HEK293 (cell line): ENCODE measurements around the gene CEBPE.

Source experiments
- CTCF ChIA-PET: fragments of 350-600 bp; formaldehyde crosslinking; extraction: SDS; loops from one replicate; lab custom pipeline; 2021; ENCODE audit warnings: antibody characterized with exemption; lab: Yijun Ruan, JAX
- POLR2A ChIA-PET: fragments of 300-600 bp; formaldehyde crosslinking; extraction: SDS; loops from one replicate; lab custom pipeline; 2020; ENCODE audit warnings: antibody characterized with exemption, inconsistent platforms; lab: Yijun Ruan, JAX
- H3K27ac ChIP-seq: fragments of 200-500 bp; sonication (Bioruptor generic); 2 replicates; pipeline ENCODE4 v1.5.1; 2014; ENCODE audit warnings: low read depth, low read length, control low read depth, inconsistent platforms; ENCODE audit errors: extremely low read depth
- H3K36me3 ChIP-seq, 2 experiments: fragments of 200-500 bp in 1 of 2; sonication (Bioruptor generic) in 1 of 2; 1 replicate in 1 of 2; 2 replicates in 1 of 2; pipeline ENCODE4 v1.5.1; 2014 to 2017; ENCODE audit warnings: inconsistent platforms in 2 of 2, low read length in 2 of 2; ENCODE audit not compliant: control insufficient read depth in 2 of 2, insufficient read depth in 1 of 2
- H3K4me1 ChIP-seq: fragments of 200-500 bp; sonication (Bioruptor generic); 2 replicates; pipeline ENCODE4 v1.5.1; 2014; ENCODE audit warnings: mild to moderate bottlenecking, low read length, inconsistent platforms; ENCODE audit not compliant: control insufficient read depth, insufficient read depth
- H3K4me3 ChIP-seq: 2 replicates; pipeline ENCODE4 v1.5.1; 2011; ENCODE audit warnings: low read depth, mild to moderate bottlenecking, control low read depth, low read length, moderate library complexity
- H3K9me3 ChIP-seq: fragments of 200-500 bp; sonication (Bioruptor generic); 2 replicates; pipeline ENCODE4 v1.5.1; 2014; ENCODE audit warnings: low read depth, low read length, inconsistent platforms; ENCODE audit not compliant: control insufficient read depth, insufficient read depth
- EGR2 ChIP-seq: fragments of 450-650 bp; formaldehyde crosslinking; IDR thresholded peaks from 2 replicates; pipeline ENCODE4 v1.5.1; 2016; ENCODE audit warnings: low read depth, missing biosample characterization, missing genetic modification characterization
- GLIS2 ChIP-seq: fragments of 450-650 bp; formaldehyde crosslinking; IDR thresholded peaks from 2 replicates; pipeline ENCODE4 v1.5.1; 2016; ENCODE audit warnings: missing biosample characterization, missing genetic modification characterization
- KLF10 ChIP-seq: fragments of 450-650 bp; IDR thresholded peaks from 2 replicates; pipeline ENCODE4 v1.5.1; 2018; ENCODE audit warnings: missing biosample characterization, mild to moderate bottlenecking, missing genetic modification characterization
- PRDM1 ChIP-seq: fragments of 450-650 bp; formaldehyde crosslinking; IDR thresholded peaks from 2 replicates; pipeline ENCODE4; 2016; ENCODE audit warnings: missing biosample characterization, missing genetic modification characterization
- SCRT1 ChIP-seq: fragments of 450-650 bp; formaldehyde crosslinking; IDR thresholded peaks from 2 replicates; pipeline ENCODE4 v1.5.1; 2016; ENCODE audit warnings: missing biosample characterization, missing genetic modification characterization, borderline replicate concordance
- SP2 ChIP-seq: fragments of 450-650 bp; formaldehyde crosslinking; IDR thresholded peaks from 2 replicates; pipeline ENCODE4 v1.5.1; 2016; ENCODE audit warnings: missing biosample characterization, missing genetic modification characterization
- ZFHX2 ChIP-seq: fragments of 450-650 bp; formaldehyde crosslinking; conservative IDR thresholded peaks from 2 replicates; pipeline ENCODE4 v1.5.1; 2016; ENCODE audit warnings: missing biosample characterization, missing genetic modification characterization
- ZNF132 ChIP-seq: fragments of 450-650 bp; formaldehyde crosslinking; IDR thresholded peaks from 2 replicates; pipeline ENCODE4 v1.5.1; 2017; ENCODE audit warnings: missing biosample characterization, missing genetic modification characterization, borderline replicate concordance
- ZNF155 ChIP-seq: fragments of 450-650 bp; formaldehyde crosslinking; IDR thresholded peaks from 2 replicates; pipeline ENCODE4 v1.5.1; 2016; ENCODE audit warnings: missing biosample characterization, missing genetic modification characterization
- ZNF211 ChIP-seq: fragments of 450-650 bp; formaldehyde crosslinking; IDR thresholded peaks from 2 replicates; pipeline ENCODE4 v1.5.1; 2016; ENCODE audit warnings: low read depth, missing biosample characterization, missing genetic modification characterization
- ZNF221 ChIP-seq: fragments of 450-650 bp; formaldehyde crosslinking; IDR thresholded peaks from 2 replicates; pipeline ENCODE4 v1.5.1; 2017; ENCODE audit warnings: missing biosample characterization, missing genetic modification characterization, borderline replicate concordance
- ZNF24 ChIP-seq: fragments of 450-650 bp; formaldehyde crosslinking; IDR thresholded peaks from 2 replicates; pipeline ENCODE4 v1.5.1; 2016; ENCODE audit warnings: missing biosample characterization, missing genetic modification characterization
- ZNF292 ChIP-seq: fragments of 450-650 bp; formaldehyde crosslinking; IDR thresholded peaks from 2 replicates; pipeline ENCODE4 v1.5.1; 2016; ENCODE audit warnings: low read depth, missing biosample characterization, missing genetic modification characterization, borderline replicate concordance
- ZNF302 ChIP-seq: fragments of 450-650 bp; formaldehyde crosslinking; IDR thresholded peaks from 2 replicates; pipeline ENCODE4 v1.5.1; 2016; ENCODE audit warnings: missing biosample characterization, missing genetic modification characterization, low read depth
- ZNF354C ChIP-seq: fragments of 450-650 bp; formaldehyde crosslinking; IDR thresholded peaks from 2 replicates; pipeline ENCODE4 v1.5.1; 2016; ENCODE audit warnings: missing biosample characterization, missing genetic modification characterization, low read depth, borderline replicate concordance
- ZNF623 ChIP-seq: fragments of 450-650 bp; formaldehyde crosslinking; IDR thresholded peaks from 2 replicates; pipeline ENCODE4 v1.5.1; 2016; ENCODE audit warnings: missing biosample characterization, missing genetic modification characterization
- TF ChIP-seq, protein P1 (sequence below): fragments of 450-650 bp; formaldehyde crosslinking; IDR thresholded peaks from 2 replicates; pipeline ENCODE4 v1.5.1; 2016; ENCODE audit warnings: missing biosample characterization, missing genetic modification characterization, low read depth
- TF ChIP-seq, protein P2 (sequence below): sonication (generic); formaldehyde crosslinking; IDR thresholded peaks from 2 replicates; pipeline ENCODE4 v1.8.1; 2022; ENCODE audit warnings: mild to moderate bottlenecking, moderate library complexity, missing genetic modification reagents
- TF ChIP-seq, protein P3 (sequence below): fragments of 450-650 bp; IDR thresholded peaks from 2 replicates; pipeline ENCODE4 v1.5.1; 2018; ENCODE audit warnings: missing biosample characterization, missing genetic modification characterization
- TF ChIP-seq, protein P4 (sequence below): fragments of 450-650 bp; formaldehyde crosslinking; IDR thresholded peaks from 2 replicates; pipeline ENCODE4 v1.5.1; 2017; ENCODE audit warnings: missing biosample characterization, missing genetic modification characterization
- TF ChIP-seq, protein P5 (sequence below): fragments of 450-650 bp; formaldehyde crosslinking; IDR thresholded peaks from 2 replicates; pipeline ENCODE4 v1.5.1; 2016; ENCODE audit warnings: missing biosample characterization, missing genetic modification characterization

Gene CEBPE

DNA sequence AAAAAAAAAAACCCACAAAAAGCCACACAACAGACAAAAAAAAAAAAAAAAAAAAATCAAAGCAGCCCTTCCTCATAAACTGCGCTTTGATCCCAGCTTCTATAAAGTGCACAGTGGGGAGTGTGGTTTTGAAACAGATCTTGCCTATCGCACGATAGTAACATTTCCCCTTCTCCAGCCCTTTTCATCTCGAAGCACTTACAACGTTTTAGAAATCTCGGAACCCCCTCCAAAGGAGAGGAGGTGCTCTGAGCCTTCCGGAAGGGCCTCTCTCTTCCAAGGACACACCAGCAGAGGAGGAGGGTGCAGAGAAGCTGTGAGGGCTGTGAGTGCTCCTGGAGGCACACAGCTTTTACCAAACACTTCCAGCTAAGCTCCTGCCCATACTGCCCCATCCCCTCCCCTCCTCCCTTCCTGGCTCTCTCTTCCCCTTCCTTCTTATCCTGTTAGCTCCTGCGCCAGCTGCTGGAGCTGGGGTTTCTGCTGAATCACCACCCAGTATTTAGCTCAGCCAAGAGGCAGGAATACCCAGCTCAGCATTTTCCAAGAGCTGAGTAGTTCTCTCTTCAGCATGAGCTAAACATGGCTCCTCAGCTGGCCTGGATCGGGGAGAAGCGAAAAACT, 36.0 kb upstream of the CEBPE start (continued):
- TF ChIP-seq, protein P1, sequence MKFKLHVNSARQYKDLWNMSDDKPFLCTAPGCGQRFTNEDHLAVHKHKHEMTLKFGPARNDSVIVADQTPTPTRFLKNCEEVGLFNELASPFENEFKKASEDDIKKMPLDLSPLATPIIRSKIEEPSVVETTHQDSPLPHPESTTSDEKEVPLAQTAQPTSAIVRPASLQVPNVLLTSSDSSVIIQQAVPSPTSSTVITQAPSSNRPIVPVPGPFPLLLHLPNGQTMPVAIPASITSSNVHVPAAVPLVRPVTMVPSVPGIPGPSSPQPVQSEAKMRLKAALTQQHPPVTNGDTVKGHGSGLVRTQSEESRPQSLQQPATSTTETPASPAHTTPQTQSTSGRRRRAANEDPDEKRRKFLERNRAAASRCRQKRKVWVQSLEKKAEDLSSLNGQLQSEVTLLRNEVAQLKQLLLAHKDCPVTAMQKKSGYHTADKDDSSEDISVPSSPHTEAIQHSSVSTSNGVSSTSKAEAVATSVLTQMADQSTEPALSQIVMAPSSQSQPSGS (tag by site-specific recombination) = no peak
- no peak for TF ChIP-seq ZNF155
- TF ChIP-seq ZNF354C (tag by site-specific recombination) = no peak
- TF ChIP-seq, protein P2, sequence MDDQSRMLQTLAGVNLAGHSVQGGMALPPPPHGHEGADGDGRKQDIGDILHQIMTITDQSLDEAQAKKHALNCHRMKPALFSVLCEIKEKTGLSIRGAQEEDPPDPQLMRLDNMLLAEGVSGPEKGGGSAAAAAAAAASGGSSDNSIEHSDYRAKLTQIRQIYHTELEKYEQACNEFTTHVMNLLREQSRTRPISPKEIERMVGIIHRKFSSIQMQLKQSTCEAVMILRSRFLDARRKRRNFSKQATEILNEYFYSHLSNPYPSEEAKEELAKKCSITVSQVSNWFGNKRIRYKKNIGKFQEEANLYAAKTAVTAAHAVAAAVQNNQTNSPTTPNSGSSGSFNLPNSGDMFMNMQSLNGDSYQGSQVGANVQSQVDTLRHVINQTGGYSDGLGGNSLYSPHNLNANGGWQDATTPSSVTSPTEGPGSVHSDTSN (CRISPR knock-in tag) = no peak
- TF ChIP-seq ZNF302 (tag by site-specific recombination) = no peak
- TF ChIP-seq, protein P3, sequence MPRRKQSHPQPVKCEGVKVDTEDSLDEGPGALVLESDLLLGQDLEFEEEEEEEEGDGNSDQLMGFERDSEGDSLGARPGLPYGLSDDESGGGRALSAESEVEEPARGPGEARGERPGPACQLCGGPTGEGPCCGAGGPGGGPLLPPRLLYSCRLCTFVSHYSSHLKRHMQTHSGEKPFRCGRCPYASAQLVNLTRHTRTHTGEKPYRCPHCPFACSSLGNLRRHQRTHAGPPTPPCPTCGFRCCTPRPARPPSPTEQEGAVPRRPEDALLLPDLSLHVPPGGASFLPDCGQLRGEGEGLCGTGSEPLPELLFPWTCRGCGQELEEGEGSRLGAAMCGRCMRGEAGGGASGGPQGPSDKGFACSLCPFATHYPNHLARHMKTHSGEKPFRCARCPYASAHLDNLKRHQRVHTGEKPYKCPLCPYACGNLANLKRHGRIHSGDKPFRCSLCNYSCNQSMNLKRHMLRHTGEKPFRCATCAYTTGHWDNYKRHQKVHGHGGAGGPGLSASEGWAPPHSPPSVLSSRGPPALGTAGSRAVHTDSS (tag by site-specific recombination) = no peak
- TF ChIP-seq, protein P4, sequence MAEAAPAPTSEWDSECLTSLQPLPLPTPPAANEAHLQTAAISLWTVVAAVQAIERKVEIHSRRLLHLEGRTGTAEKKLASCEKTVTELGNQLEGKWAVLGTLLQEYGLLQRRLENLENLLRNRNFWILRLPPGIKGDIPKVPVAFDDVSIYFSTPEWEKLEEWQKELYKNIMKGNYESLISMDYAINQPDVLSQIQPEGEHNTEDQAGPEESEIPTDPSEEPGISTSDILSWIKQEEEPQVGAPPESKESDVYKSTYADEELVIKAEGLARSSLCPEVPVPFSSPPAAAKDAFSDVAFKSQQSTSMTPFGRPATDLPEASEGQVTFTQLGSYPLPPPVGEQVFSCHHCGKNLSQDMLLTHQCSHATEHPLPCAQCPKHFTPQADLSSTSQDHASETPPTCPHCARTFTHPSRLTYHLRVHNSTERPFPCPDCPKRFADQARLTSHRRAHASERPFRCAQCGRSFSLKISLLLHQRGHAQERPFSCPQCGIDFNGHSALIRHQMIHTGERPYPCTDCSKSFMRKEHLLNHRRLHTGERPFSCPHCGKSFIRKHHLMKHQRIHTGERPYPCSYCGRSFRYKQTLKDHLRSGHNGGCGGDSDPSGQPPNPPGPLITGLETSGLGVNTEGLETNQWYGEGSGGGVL (tag by site-specific recombination) = peak; percentile 64; the same call in 1 of the 2 replicates
- TF ChIP-seq SCRT1 = no peak

DNA sequence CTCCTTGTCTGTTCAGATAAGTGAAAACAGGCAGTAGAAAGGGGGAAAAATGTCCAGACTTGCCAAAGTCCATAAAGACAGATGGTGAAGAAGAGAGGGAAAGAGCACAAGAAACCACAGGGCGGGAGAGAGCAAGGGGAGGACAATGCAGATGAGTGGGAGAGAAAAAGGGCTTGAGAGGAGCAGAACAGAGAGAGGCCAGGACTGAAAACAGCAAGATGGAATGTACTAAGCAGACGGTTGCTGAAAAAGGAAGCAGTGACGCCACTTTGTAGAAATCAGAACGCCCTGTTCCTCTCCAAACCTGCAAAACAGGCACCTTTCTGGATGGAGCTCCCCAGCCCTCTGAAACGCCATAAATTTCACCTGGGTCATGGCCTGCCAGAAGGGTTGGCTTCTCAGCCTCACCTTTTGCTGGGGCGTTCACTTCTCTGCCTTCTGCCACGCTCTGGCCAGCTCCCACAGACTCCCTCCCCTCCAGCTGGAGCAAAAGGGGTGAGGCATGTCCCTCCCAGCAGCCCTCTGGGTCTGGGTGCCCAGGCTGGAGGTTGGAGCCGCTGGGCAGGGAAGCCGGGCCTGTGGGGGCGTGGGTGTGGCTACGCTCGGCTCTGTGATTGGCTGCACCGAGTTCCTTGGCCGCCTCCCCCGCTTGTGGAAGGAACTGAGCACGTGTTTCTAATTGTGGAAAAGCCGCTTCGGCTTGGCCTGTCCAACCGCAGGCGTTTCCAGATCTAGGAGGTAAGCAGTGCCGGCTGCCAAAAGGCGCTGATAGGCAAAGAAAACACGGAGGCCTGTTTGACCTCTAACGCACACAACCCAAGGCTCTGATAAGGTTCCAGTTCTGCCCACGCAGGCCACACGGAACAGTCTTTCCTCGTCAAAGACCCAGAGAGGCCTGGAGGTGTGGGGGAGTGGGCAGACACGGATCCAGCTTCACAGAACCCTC, 35.1 kb upstream of the CEBPE start:
- CTCF ChIA-PET = no interaction called here
- Histone ChIP-seq H3K4me1 (peaks cover 2% of the 10 kb centered on the region; the same call in 1 of the 2 replicates), H3K4me3 (no peak overlapping the region), H3K36me3 (no peaks in the 10 kb centered on the region)
- TF ChIP-seq, protein P5, sequence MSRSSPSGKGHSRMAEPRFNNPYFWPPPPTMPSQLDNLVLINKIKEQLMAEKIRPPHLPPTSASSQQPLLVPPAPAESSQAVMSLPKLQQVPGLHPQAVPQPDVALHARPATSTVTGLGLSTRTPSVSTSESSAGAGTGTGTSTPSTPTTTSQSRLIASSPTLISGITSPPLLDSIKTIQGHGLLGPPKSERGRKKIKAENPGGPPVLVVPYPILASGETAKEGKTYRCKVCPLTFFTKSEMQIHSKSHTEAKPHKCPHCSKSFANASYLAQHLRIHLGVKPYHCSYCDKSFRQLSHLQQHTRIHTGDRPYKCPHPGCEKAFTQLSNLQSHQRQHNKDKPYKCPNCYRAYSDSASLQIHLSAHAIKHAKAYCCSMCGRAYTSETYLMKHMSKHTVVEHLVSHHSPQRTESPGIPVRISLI (tag by site-specific recombination) = no peak
- peak; percentile 95 for TF ChIP-seq KLF10 (tag by site-specific recombination)
- TF ChIP-seq PRDM1 (tag by site-specific recombination) = peak; percentile 60
- no peak for TF ChIP-seq ZNF24
- 0 out of 2 replicates have a peak, but pooled peaks have one; percentile 22 for TF ChIP-seq SP2 (tag by site-specific recombination)
- TF ChIP-seq ZNF623 (tag by site-specific recombination) = no peak
- TF ChIP-seq ZNF211 (tag by site-specific recombination) = no peak
- TF ChIP-seq GLIS2 (tag by site-specific recombination) = 0 out of 2 replicates have a peak, but pooled peaks have one; percentile 33
- peak; percentile 86 for TF ChIP-seq EGR2 (tag by site-specific recombination)
- no peak for TF ChIP-seq ZNF221 (tag by site-specific recombination)
- TF ChIP-seq ZNF132 (tag by site-specific recombination) = no peak
- no peak for TF ChIP-seq ZNF292
- TF ChIP-seq ZFHX2 (tag by site-specific recombination) = peak; percentile 72
- TF ChIP-seq, all 188 proteins: peak for 6
- H3K9me3 ChIP-seq = no peaks in the 10 kb centered on the region
- POLR2A ChIA-PET = interaction anchor here (0.7 kb wide), 1 partner anchor 37 kb away, joined by 11 read pairs; no protein-coding TSS in a partner anchor
- no peak overlapping the region for H3K27ac ChIP-seq
